GM18517 (cell line): ENCODE results near the gene NEIL1.
"Not testable (repeated sequence)": the region's sequence is repeated elsewhere in the genome, so short reads cannot be mapped to it uniquely, and the experiment has no call there.

ENCODE experiments used
- ATAC-seq: cut with Tn5 transposase; IDR thresholded peaks from one replicate; pipeline ENCODE4 v1.9.1; 2021; ENCODE audit warnings: mild to moderate bottlenecking, moderate library complexity; ENCODE audit not compliant: unreplicated experiment

The NEIL1 gene

DNA sequence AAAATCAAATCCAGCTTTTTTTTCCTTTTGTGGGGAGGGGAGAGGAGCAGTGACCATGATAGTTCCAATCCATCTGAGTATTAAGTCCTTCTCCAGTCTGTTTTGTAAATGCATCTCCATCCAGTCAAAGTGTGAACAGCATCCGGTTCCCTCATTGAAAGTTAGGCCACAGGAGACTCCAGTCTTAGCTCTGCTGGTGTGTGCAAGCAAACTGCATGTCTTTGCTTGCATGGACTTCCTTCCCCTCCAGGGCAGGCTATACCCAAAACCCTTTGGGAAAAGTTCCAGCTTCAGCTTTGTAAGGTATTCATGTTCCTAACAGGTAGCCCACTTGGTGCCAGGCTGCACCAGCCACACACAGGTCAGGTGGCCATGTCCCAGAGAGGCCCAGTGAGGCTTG lies 24.6 kb downstream of the NEIL1 start:
- ATAC-seq: no peak

GRCh38 chr15:75371901-75372688 lies 25.3 kb downstream of the NEIL1 start:
- ATAC-seq: no peak

DNA sequence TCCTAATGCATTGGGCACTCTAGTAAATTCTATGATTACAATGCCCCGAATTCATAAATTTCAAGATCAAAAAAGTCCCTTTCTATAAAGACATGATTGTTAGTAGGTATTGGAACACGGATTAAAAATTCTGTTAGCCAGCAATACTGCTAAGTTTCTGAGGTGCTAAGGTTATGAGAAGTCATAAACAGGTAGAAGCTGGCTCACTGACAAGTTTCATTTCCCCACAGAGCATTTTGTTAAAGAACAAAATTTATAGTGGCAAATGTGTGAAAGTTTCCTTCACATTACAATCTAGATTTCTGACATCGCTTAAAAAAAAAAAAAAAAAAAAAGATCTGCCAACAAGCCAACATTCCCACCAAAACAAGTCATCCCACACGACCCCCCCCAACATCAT lies 33.9 kb downstream of the NEIL1 start:
- ATAC-seq: no peak

DNA sequence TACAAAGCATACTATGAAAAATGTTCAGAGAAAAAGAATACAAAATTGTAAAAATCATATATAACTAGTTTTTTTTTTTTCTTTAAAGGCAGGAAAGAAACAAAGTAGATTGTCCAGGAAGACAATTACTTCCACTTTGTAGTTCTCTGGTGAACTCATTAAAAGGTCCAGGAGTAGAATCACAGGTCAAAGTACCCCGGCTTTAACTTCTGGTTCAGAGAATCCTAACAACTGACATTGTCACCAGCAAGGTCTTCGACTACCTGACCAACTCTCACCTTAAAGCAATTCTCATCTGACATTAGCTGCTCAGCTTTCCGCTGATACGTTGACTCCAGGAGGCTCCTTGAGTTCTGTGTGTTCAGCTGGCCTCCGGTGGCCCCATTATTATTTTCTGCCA lies 37.1 kb downstream of the NEIL1 start:
- ATAC-seq: not testable (repeated sequence)

DNA sequence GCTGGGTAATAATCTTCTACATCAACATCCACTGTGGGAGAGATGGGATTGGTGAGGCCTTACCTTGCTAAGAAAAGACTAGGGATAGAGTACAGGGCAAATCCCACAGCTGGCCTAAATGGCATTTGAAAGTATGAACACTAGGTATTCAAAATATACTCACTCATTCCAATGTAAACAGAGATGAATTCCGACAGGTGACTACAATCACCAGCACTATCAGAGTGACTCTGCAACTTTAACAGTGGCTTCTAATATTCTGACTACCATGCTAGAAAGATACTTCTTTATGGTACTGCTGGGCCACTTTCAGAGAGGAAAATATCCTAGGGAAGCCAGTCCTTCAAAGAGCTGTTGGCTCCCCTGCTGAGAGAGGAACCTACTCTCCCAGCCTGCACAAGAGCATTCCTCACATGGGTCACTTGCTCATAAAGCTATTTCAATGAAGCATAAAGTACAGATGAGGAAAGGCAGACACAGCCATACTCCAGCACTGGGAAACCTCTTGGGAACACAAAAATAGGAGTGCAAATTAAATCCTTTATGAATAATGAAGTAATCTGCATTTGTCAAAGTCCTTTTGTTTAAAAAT lies 43.0 kb downstream of the NEIL1 start:
- ATAC-seq: no peak

DNA sequence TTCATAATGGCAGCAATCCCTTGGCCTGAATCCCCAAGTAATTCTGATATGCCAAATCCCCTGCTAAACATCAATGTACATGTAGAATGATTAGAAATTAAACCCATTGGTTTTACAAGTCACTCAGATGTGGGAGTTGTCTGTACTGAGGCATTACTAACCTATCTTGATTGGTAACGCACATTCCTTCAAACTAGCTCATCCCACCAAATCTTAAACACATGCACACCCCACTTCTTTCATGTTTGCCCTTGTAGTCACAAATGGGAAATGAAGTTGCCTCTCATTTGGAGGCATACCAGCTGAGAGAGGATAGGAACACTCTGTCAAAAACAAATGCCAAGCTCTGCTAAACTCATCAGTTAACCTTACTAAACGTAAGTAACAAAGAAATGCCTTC lies 50.7 kb downstream of the NEIL1 start:
- ATAC-seq: no peak

DNA sequence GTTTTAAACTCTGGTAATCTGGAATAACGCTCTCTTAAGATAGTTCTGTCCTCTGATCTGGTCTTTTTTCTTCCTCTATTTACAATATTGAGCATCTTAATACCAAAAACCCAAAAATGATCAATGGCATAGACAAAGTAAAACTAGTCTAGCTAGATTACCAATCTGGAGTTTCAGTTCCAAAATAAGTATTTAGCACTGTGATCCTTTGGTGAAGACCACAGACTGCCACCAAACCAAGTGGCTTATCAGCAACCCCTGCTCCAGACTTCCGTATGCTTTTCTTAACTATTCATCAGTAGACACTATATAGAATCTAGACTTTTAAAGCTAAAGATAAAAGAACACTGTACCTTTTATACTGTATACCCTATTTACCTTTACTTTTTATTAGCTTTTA lies 57.1 kb downstream of the NEIL1 start:
- ATAC-seq: no peak
